HepG2 (cell line): ENCODE results near the gene HOXC4. TPM values are rescaled to one million over a fixed set of nuclear protein-coding genes. Genes with fewer than 3 reads are reported as not detected.

Experiments
- CCAR2 ChIP-seq: fragments of 200-400 bp; formaldehyde crosslinking; optimal IDR thresholded peaks from 2 replicates; pipeline ENCODE3; 2018; ENCODE audit warnings: low read depth, mild to moderate bottlenecking, low read length, moderate library complexity
- HOXD1 ChIP-seq: sonication (generic); formaldehyde crosslinking; IDR thresholded peaks from 2 replicates; pipeline ENCODE4 v1.5.0; 2020; ENCODE audit warnings: missing genetic modification reagents
- polyA plus RNA-seq, 8 experiments: library from polyadenylated mRNA; depleted of rRNA in 3 of 8; stranded (reverse) in 7 of 8; unstranded in 1 of 8; fragments of >200 nt; fragmentation: Illumina TruSeq in 4 of 8; extraction: Trizol in 4 of 8; gene quantifications; 2 replicates each; pipeline versions ENCODE4 v1.2.1 to v1.2.3, GENCODE V29; 2011 to 2016; ENCODE audit warnings: low read depth in 4 of 8, missing spikeins in 1 of 8, mixed read lengths in 1 of 8; ENCODE audit not compliant: insufficient read depth in 1 of 8
- total RNA-seq, 5 experiments: library from RNA; depleted of rRNA; stranded (reverse); fragments of >200 nt; fragmentation: Illumina TruSeq; extraction: Trizol; gene quantifications; 2 replicates each; pipeline ENCODE4 v1.2.3, GENCODE V29; 2016; ENCODE audit warnings: low read depth in 1 of 5
- TF ChIP-seq, protein P1 (sequence below), 2 experiments: sonication (generic) in 1 of 2; formaldehyde crosslinking in 1 of 2; IDR thresholded peaks; 2 replicates each; pipeline versions ENCODE4 v1.6.1 to v1.9.0; 2014 to 2022; ENCODE audit warnings: antibody characterized with exemption in 1 of 2, borderline replicate concordance in 1 of 2, inconsistent platforms in 1 of 2, low read depth in 1 of 2, missing genetic modification reagents in 1 of 2
- TF ChIP-seq, protein P2 (sequence below): sonication (generic); formaldehyde crosslinking; IDR thresholded peaks from 2 replicates; pipeline ENCODE4 v1.4.0; 2020; ENCODE audit warnings: missing genetic modification reagents, borderline replicate concordance
- TF ChIP-seq, protein P3 (sequence below), 2 experiments: sonication (generic) in 1 of 2; formaldehyde crosslinking in 1 of 2; IDR thresholded peaks; 2 replicates each; pipeline versions ENCODE4 v1.4.0 to v1.6.1; 2016 to 2020; ENCODE audit warnings: borderline replicate concordance in 1 of 2, low read depth in 1 of 2, mild to moderate bottlenecking in 1 of 2, missing genetic modification reagents in 1 of 2

HOXC4 gene
- total and polyA plus RNA-seq, 2 of the 13 experiments (the other 11 are each of a cell fraction or from before 2014, with no cell fraction given): not detected

- TF ChIP-seq, protein P1, sequence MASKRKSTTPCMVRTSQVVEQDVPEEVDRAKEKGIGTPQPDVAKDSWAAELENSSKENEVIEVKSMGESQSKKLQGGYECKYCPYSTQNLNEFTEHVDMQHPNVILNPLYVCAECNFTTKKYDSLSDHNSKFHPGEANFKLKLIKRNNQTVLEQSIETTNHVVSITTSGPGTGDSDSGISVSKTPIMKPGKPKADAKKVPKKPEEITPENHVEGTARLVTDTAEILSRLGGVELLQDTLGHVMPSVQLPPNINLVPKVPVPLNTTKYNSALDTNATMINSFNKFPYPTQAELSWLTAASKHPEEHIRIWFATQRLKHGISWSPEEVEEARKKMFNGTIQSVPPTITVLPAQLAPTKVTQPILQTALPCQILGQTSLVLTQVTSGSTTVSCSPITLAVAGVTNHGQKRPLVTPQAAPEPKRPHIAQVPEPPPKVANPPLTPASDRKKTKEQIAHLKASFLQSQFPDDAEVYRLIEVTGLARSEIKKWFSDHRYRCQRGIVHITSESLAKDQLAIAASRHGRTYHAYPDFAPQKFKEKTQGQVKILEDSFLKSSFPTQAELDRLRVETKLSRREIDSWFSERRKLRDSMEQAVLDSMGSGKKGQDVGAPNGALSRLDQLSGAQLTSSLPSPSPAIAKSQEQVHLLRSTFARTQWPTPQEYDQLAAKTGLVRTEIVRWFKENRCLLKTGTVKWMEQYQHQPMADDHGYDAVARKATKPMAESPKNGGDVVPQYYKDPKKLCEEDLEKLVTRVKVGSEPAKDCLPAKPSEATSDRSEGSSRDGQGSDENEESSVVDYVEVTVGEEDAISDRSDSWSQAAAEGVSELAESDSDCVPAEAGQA (IDR thresholded peaks at IDR 0.05; ENCODE audit: low read depth): no peak
- TF ChIP-seq, protein P1 (CRISPR knock-in tag; IDR thresholded peaks at IDR 0.05; ENCODE audit: borderline replicate concordance): no peak
- no peak for TF ChIP-seq CCAR2
- TF ChIP-seq HOXD1 (CRISPR knock-in tag): no peak
- TF ChIP-seq, protein P2, sequence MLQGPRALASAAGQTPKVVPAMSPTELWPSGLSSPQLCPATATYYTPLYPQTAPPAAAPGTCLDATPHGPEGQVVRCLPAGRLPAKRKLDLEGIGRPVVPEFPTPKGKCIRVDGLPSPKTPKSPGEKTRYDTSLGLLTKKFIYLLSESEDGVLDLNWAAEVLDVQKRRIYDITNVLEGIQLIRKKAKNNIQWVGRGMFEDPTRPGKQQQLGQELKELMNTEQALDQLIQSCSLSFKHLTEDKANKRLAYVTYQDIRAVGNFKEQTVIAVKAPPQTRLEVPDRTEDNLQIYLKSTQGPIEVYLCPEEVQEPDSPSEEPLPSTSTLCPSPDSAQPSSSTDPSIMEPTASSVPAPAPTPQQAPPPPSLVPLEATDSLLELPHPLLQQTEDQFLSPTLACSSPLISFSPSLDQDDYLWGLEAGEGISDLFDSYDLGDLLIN (CRISPR knock-in tag): no peak
- TF ChIP-seq, protein P3, sequence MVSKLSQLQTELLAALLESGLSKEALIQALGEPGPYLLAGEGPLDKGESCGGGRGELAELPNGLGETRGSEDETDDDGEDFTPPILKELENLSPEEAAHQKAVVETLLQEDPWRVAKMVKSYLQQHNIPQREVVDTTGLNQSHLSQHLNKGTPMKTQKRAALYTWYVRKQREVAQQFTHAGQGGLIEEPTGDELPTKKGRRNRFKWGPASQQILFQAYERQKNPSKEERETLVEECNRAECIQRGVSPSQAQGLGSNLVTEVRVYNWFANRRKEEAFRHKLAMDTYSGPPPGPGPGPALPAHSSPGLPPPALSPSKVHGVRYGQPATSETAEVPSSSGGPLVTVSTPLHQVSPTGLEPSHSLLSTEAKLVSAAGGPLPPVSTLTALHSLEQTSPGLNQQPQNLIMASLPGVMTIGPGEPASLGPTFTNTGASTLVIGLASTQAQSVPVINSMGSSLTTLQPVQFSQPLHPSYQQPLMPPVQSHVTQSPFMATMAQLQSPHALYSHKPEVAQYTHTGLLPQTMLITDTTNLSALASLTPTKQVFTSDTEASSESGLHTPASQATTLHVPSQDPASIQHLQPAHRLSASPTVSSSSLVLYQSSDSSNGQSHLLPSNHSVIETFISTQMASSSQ (IDR thresholded peaks at IDR 0.05; ENCODE audit: low read depth): no peak
- TF ChIP-seq, protein P3 (CRISPR knock-in tag; IDR thresholded peaks at IDR 0.05; ENCODE audit: borderline replicate concordance): no peak
These were observed 44.2 kb upstream of the HOXC4 start (continued) for GRCh38 chr12:54009171-54010052.
